Activated gamma-delta T cell treated with anti-CD3 and anti-CD28 coated beads, Interleukin-2, amount 50 U/mL, for 16 hours (primary cell): Measurements from ENCODE around the gene MLPH.

Source experiments
- DNase-seq: peaks from one replicate; pipeline ENCODE4 v3.0.0-alpha.2; 2020; ENCODE audit warnings: low read depth

The MLPH gene

GRCh38 chr2:237497838-237498186 lies 10.8 kb downstream of the MLPH start:
- DNase-seq: no peak

- no peak for DNase-seq
Observed at GRCh38 chr2:237498341-237498740, 11.3 kb downstream of the MLPH start.

GRCh38 chr2:237500681-237501424 lies 13.8 kb downstream of the MLPH start:
- DNase-seq: no peak

- DNase-seq: no peak
Observed at GRCh38 chr2:237501892-237502513, 15.0 kb downstream of the MLPH start.

GRCh38 chr2:237503201-237503600 lies 16.1 kb downstream of the MLPH start:
- no peak for DNase-seq

- DNase-seq: no peak
Observed at GRCh38 chr2:237505188-237505939, 18.3 kb downstream of the MLPH start.

GRCh38 chr2:237507512-237507911 lies 20.5 kb downstream of the MLPH start:
- DNase-seq: no peak

GRCh38 chr2:237508361-237508760 lies 21.3 kb downstream of the MLPH start:
- DNase-seq: no peak

GRCh38 chr2:237509151-237509550 lies 22.1 kb downstream of the MLPH start:
- no peak for DNase-seq

GRCh38 chr2:237509905-237510304 lies 22.9 kb downstream of the MLPH start:
- DNase-seq: no peak

- DNase-seq: no peak
Observed at GRCh38 chr2:237510502-237511217, 23.6 kb downstream of the MLPH start.

- no peak for DNase-seq
Observed at GRCh38 chr2:237511433-237511832, 24.4 kb downstream of the MLPH start.

GRCh38 chr2:237511885-237512405 lies 24.9 kb downstream of the MLPH start:
- no peak for DNase-seq

GRCh38 chr2:237512774-237513466 lies 25.9 kb downstream of the MLPH start:
- DNase-seq: peak; percentile 53

GRCh38 chr2:237513693-237514092 lies 26.6 kb downstream of the MLPH start:
- no peak for DNase-seq

GRCh38 chr2:237514474-237515130 lies 27.6 kb downstream of the MLPH start:
- no peak for DNase-seq

GRCh38 chr2:237515166-237515565 lies 28.1 kb downstream of the MLPH start:
- DNase-seq: no peak

- no peak for DNase-seq
Observed at GRCh38 chr2:237515621-237516275, 28.7 kb downstream of the MLPH start.

GRCh38 chr2:237517163-237517562 lies 30.1 kb downstream of the MLPH start:
- no peak for DNase-seq

- no peak for DNase-seq
Observed at GRCh38 chr2:237517990-237518389, 30.9 kb downstream of the MLPH start.
